ENCODE measurements around the gene NAGA. TPM values are rescaled to one million over a fixed set of nuclear protein-coding genes. Genes with fewer than 3 reads are reported as not detected.

The NAGA gene
- total and polyA plus RNA-seq, 9 of the 15 experiments (the other 6 are each of a cell fraction or from before 2014, with no cell fraction given), result 6.5 to 20.6 (median 17.4) TPM

DNA sequence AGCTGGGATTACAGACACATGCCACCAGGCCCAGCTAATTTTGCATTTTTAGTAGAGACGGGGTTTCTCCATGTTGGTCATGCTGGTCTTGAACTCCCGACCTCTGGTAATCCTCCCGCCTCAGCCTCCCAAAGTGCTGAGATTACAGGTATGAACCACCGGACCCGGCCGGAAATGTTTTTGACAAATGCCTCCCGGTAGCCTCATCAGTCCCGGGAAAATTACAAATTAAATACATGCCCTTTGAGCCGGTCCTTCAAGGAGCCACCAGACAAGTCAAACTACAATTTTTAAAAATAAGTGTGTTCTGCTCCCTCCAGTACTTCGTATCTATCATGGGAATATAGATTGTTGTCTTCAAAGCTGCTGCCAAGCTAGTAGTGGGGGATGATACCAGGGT, 54.5 kb downstream of the NAGA start:
- Histone ChIP-seq H4K20me1 (replicated peaks; ENCODE audit: control insufficient read depth, insufficient read depth, low read length) (no peaks in the 10 kb centered on the region), H3K9ac (ENCODE audit: insufficient read depth in 1 of 2, low read depth in 2 of 2, low read length in 2 of 2) (no peak overlapping the region), H3K4me2 (ENCODE audit: insufficient read depth, low read length) (no peak overlapping the region), H3K36me3 (ENCODE audit: control insufficient read depth, insufficient read depth, low read length) (no peaks in the 10 kb centered on the region), H2AFZ (ENCODE audit: low read depth, low read length) (no peak overlapping the region), H3K4me1 (replicated peaks in 1 of 2; ENCODE audit: control insufficient read depth in 2 of 2, insufficient read depth in 2 of 2, low read length in 2 of 2) (no peaks in the 10 kb centered on the region; a peak in 1 of 5 replicates), H3K27ac (ENCODE audit: extremely low read depth, low read depth, low read length) (no peak overlapping the region), H3K9me3 (replicated peaks; ENCODE audit: control insufficient read depth, insufficient read depth, low read depth, low read length) (no peaks in the 10 kb centered on the region), H3K79me2 (ENCODE audit: control insufficient read depth, insufficient read depth, low read length) (no peaks in the 10 kb centered on the region), H3K4me3 (no peak overlapping the region), H3K27me3 (ENCODE audit: control insufficient read depth in 2 of 2, insufficient read depth in 2 of 2, low read length in 2 of 2) (peaks cover 14% of the 10 kb centered on the region in 2 experiments), H3K9me1 (ENCODE audit: control insufficient read depth, insufficient read depth, low read length) (no peaks in the 10 kb centered on the region)
- no peak for DNase-seq (ENCODE audit: extremely low read depth in 1 of 4, low spot score in 3 of 4)
- no peak for TF ChIP-seq TCF7L2 (IDR thresholded peaks at IDR 0.05; ENCODE audit: low read depth, low read length)
- no peak for TF ChIP-seq KAT2B (IDR thresholded peaks at IDR 0.05; ENCODE audit: low read depth, low read length)
- TF ChIP-seq ZNF41 (CRISPR knock-in tag; conservative IDR thresholded peaks at IDR 0.05), result no peak
- TF ChIP-seq ZSCAN29 (IDR thresholded peaks at IDR 0.05), result no peak
- no peak for TF ChIP-seq MYBL2 (IDR thresholded peaks at IDR 0.05; ENCODE audit: low read depth)
- no peak for TF ChIP-seq MYBL2 (CRISPR knock-in tag; IDR thresholded peaks at IDR 0.05; ENCODE audit: borderline replicate concordance)
- no peak for TF ChIP-seq MYC (IDR thresholded peaks at IDR 0.05; ENCODE audit: low read depth, low read length)
- no peak for TF ChIP-seq MYC (CRISPR knock-in tag; IDR thresholded peaks at IDR 0.05; ENCODE audit: borderline replicate concordance, low read depth)
- TF ChIP-seq, protein P1, sequence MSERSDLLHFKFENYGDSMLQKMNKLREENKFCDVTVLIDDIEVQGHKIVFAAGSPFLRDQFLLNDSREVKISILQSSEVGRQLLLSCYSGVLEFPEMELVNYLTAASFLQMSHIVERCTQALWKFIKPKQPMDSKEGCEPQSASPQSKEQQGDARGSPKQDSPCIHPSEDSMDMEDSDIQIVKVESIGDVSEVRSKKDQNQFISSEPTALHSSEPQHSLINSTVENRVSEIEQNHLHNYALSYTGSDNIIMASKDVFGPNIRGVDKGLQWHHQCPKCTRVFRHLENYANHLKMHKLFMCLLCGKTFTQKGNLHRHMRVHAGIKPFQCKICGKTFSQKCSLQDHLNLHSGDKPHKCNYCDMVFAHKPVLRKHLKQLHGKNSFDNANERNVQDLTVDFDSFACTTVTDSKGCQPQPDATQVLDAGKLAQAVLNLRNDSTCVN (CRISPR knock-in tag; IDR thresholded peaks at IDR 0.05), result no peak
- TF ChIP-seq ZNF23 (CRISPR knock-in tag; IDR thresholded peaks at IDR 0.05), result no peak
- BruUV-seq (replicated peaks), result no TSS peak
- ChIA-PET POLR2A (interaction anchor here (0.8 kb wide), 1 partner anchor 25 kb away, joined by 4 read pairs; no protein-coding TSS in a partner anchor), CTCF (ENCODE audit: low intra/inter-chr PET ratio) (no interaction called here)
- no peak for ATAC-seq
- intact Hi-C loops (cut with micrococcal nuclease) (no loop called here), in situ Hi-C loops (cut with MboI) (no loop called here)
- no peak for FAIRE-seq
- 0% methylated on average over 10 of the region's 10 CpGs for WGBS (ENCODE audit: insufficient coverage, low coverage, missing lambda C conversion rate)

Measured in K562 (cell line).